Caco-2 (cell line): ENCODE measurements around the gene SLC4A5. TPM values are rescaled to one million over a fixed set of nuclear protein-coding genes. Genes with fewer than 3 reads are reported as not detected.

Experiments
- BruUV-seq: library from RNA; stranded (reverse); fragments of 400-500 nt; replicated peaks from 2 replicates; lab custom pipeline; 2021; lab: Mats Ljungman, UMichigan
- CTCF ChIA-PET: fragments of 300-600 bp; sonication (Branson Sonifier 250); formaldehyde crosslinking; loops from one replicate; lab custom pipeline; 2022; ENCODE audit warnings: antibody characterized with exemption; lab: Charles Lee
- POLR2A ChIA-PET: fragments of 300-600 bp; sonication (Branson Sonifier 250); formaldehyde crosslinking; loops from one replicate; lab custom pipeline; 2022; ENCODE audit warnings: antibody characterized with exemption; lab: Charles Lee
- DNase-seq, 2 experiments: peaks; one replicate each; pipeline versions ENCODE4 v3.0.0 to v3.0.0-alpha.2; 2020 to 2022
- H3K27me3 ChIP-seq: replicated peaks from 2 replicates; pipeline ENCODE4 v1.6.0; 2011; ENCODE audit warnings: low read length; ENCODE audit not compliant: control insufficient read depth, insufficient read depth
- H3K36me3 ChIP-seq: 2 replicates; pipeline ENCODE4 v1.5.1; 2011; ENCODE audit warnings: low read length; ENCODE audit not compliant: control insufficient read depth, insufficient read depth
- H3K4me1 ChIP-seq: fragments of 250-450 bp; sonication (Bioruptor Pico); 2 replicates; pipeline ENCODE4 v1.5.1; 2020; ENCODE audit warnings: mild to moderate bottlenecking
- H3K4me3 ChIP-seq: 2 replicates; pipeline ENCODE4 v1.5.1; 2011; ENCODE audit warnings: low read depth, mild to moderate bottlenecking, control low read depth, low read length
- H3K9me3 ChIP-seq: fragments of 250-450 bp; sonication (Bioruptor Pico); 2 replicates; pipeline ENCODE4 v1.5.1; 2020; ENCODE audit warnings: mild to moderate bottlenecking, moderate library complexity
- H3K27ac Mint-ChIP-seq: one replicate; pipeline ENCODE4 v1.8.0; 2022; ENCODE audit warnings: mixed read lengths; ENCODE audit not compliant: unreplicated experiment
- H3K27me3 Mint-ChIP-seq: one replicate; pipeline ENCODE4 v1.8.0; 2022; ENCODE audit warnings: mixed read lengths; ENCODE audit not compliant: insufficient read depth, unreplicated experiment
- H3K36me3 Mint-ChIP-seq: one replicate; pipeline ENCODE4 v1.8.0; 2022; ENCODE audit warnings: mild to moderate bottlenecking, mixed read lengths; ENCODE audit not compliant: insufficient read depth, unreplicated experiment
- H3K4me1 Mint-ChIP-seq: one replicate; pipeline ENCODE4 v1.8.0; 2022; ENCODE audit warnings: low read depth, mixed read lengths; ENCODE audit not compliant: unreplicated experiment
- H3K4me3 Mint-ChIP-seq: one replicate; pipeline ENCODE4 v1.8.0; 2022; ENCODE audit warnings: mild to moderate bottlenecking, moderate library complexity, mixed read lengths; ENCODE audit not compliant: unreplicated experiment
- H3K9me3 Mint-ChIP-seq: one replicate; pipeline ENCODE4 v1.8.0; 2022; ENCODE audit warnings: mixed read lengths; ENCODE audit not compliant: unreplicated experiment
- intact Hi-C: fragments of 100-400 bp; cut with micrococcal nuclease; formaldehyde crosslinking; loops from one replicate; pipeline ENCODE4 v1.10.0; 2022; ENCODE audit not compliant: unreplicated experiment
- total RNA-seq: library from RNA; stranded (reverse); gene quantifications from 2 replicates; pipeline ENCODE4 v1.2.3, GENCODE V29; 2022
- TF ChIP-seq, protein P1 (sequence below), 2 experiments: fragments of 200-600 bp in 1 of 2; IDR thresholded peaks; 1 replicate in 1 of 2; 2 replicates in 1 of 2; pipeline versions ENCODE4 v1.5.1 to v1.8.0; 2011 to 2022; ENCODE audit warnings: antibody characterized with exemption in 1 of 2, control low read depth in 1 of 2, inconsistent platforms in 1 of 2, low read depth in 1 of 2, low read length in 1 of 2, mild to moderate bottlenecking in 1 of 2, moderate library complexity in 1 of 2; ENCODE audit not compliant: insufficient read depth in 1 of 2, severe bottlenecking in 1 of 2, unreplicated experiment in 1 of 2

The SLC4A5 gene
- total RNA-seq, 1 experiment from 2014 or later, result 2.2 TPM

DNA sequence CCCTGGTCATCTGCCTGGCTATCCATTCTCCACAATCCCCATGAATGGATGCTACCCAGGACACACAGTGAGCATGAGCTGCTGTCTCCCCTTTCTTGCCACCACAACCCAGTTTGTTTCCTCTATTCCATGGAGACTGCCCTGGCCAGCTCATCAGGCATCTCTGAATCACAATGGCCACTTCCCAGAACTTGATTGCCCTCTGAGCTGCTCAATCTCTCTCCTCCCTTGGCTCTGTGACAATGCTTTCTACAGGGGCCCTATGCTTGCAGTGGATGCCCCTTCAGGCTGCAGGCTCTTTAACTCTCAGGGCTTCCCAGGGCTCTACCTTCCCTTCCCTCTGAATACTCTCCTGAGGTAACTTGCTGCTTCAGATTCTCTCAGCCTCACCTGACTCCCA is 14.4 kb upstream of the SLC4A5 start:
- Histone ChIP-seq H3K4me1 (no peaks in the 10 kb centered on the region), H3K27me3 (no peaks in the 10 kb centered on the region), H3K4me3 (no peak overlapping the region), H3K36me3 (no peaks in the 10 kb centered on the region; the same call in 1 of the 2 replicates), H3K9me3 (no peaks in the 10 kb centered on the region)
- POLR2A ChIA-PET, result no interaction called here
- intact Hi-C loops, result no loop called here
- Mint-ChIP-seq H3K27ac (no peak overlapping the region), H3K4me1 (no peaks in the 10 kb centered on the region), H3K36me3 (peaks cover 18% of the 10 kb centered on the region), H3K9me3 (no peaks in the 10 kb centered on the region), H3K4me3 (no peak overlapping the region), H3K27me3 (no peaks in the 10 kb centered on the region)
- BruUV-seq, result no TSS peak
- DNase-seq, result no peak
- CTCF ChIA-PET, result interaction anchor here (1.1 kb wide), 1 partner anchor 22 kb away, joined by 3 read pairs; no protein-coding TSS in a partner anchor
- TF ChIP-seq, protein P1, sequence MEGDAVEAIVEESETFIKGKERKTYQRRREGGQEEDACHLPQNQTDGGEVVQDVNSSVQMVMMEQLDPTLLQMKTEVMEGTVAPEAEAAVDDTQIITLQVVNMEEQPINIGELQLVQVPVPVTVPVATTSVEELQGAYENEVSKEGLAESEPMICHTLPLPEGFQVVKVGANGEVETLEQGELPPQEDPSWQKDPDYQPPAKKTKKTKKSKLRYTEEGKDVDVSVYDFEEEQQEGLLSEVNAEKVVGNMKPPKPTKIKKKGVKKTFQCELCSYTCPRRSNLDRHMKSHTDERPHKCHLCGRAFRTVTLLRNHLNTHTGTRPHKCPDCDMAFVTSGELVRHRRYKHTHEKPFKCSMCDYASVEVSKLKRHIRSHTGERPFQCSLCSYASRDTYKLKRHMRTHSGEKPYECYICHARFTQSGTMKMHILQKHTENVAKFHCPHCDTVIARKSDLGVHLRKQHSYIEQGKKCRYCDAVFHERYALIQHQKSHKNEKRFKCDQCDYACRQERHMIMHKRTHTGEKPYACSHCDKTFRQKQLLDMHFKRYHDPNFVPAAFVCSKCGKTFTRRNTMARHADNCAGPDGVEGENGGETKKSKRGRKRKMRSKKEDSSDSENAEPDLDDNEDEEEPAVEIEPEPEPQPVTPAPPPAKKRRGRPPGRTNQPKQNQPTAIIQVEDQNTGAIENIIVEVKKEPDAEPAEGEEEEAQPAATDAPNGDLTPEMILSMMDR (IDR thresholded peaks at IDR 0.05; ENCODE audit: insufficient read depth in 1 of 2, low read depth in 1 of 2, low read length in 1 of 2, severe bottlenecking in 1 of 2, unreplicated experiment in 1 of 2), result no peak

DNA sequence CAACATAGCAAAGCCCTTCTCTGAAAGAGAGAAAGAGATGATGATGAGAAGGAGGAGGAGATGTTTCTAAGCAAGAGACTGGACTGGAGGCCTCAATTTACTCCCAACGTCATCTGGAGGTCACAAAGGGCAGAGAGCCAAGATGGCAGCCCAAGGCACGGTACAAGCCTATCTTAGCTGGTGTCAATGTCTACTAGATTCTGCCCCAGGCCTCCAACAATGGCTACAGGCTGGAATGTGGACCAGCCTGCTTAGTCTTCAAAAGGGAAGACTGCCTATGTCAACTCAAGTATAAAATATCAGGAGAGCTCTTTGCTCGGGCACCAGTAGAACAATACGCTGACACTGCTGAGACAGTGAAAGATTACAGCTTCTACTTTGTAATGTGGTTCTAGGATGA is 6.7 kb upstream of the SLC4A5 start:
- Histone ChIP-seq H3K27me3 (no peaks in the 10 kb centered on the region), H3K4me3 (no peak overlapping the region), H3K4me1 (no peaks in the 10 kb centered on the region), H3K9me3 (no peaks in the 10 kb centered on the region), H3K36me3 (no peaks in the 10 kb centered on the region)
- Mint-ChIP-seq H3K4me3 (no peak overlapping the region), H3K9me3 (no peaks in the 10 kb centered on the region), H3K27me3 (no peaks in the 10 kb centered on the region), H3K27ac (no peak overlapping the region), H3K4me1 (no peaks in the 10 kb centered on the region), H3K36me3 (no peaks in the 10 kb centered on the region)
- intact Hi-C loops, result no loop called here
- CTCF ChIA-PET, result no interaction called here
- no peak for DNase-seq
- TF ChIP-seq, protein P1 (IDR thresholded peaks at IDR 0.05; ENCODE audit: insufficient read depth in 1 of 2, low read depth in 1 of 2, low read length in 1 of 2, severe bottlenecking in 1 of 2, unreplicated experiment in 1 of 2), result no peak
- POLR2A ChIA-PET, result no interaction called here
- BruUV-seq, result no TSS peak

DNA sequence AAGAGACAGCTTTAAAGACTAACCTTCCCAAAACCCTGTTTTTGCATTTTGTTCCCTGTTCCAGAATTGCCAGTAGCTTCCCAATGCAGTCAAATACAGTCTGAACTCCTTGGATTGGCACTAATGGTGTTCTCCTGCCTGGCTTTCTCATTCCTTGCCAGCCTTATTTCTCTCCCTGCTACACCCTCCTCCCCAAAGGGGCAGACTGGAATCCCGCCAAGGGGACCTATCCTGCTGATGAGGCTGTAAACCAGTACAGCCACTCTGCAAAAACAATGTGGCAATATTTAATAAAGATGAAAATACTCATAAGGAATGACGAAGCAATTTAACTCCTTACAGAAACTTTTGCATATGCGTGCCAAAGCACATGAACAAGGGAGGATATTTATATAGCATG is 4.5 kb upstream of the SLC4A5 start:
- no TSS peak for BruUV-seq
- Mint-ChIP-seq H3K4me3 (no peak overlapping the region), H3K27me3 (no peaks in the 10 kb centered on the region), H3K9me3 (no peaks in the 10 kb centered on the region), H3K36me3 (no peaks in the 10 kb centered on the region), H3K27ac (no peak overlapping the region), H3K4me1 (no peaks in the 10 kb centered on the region)
- Histone ChIP-seq H3K4me1 (no peaks in the 10 kb centered on the region), H3K27me3 (no peaks in the 10 kb centered on the region), H3K4me3 (no peak overlapping the region), H3K36me3 (no peaks in the 10 kb centered on the region), H3K9me3 (no peaks in the 10 kb centered on the region)
- no peak for DNase-seq
- TF ChIP-seq, protein P1 (IDR thresholded peaks at IDR 0.05; ENCODE audit: insufficient read depth in 1 of 2, low read depth in 1 of 2, low read length in 1 of 2, severe bottlenecking in 1 of 2, unreplicated experiment in 1 of 2), result no peak
- ChIA-PET CTCF (no interaction called here), POLR2A (no interaction called here)
- intact Hi-C loops, result no loop called here
